HG03342 (cell line): ENCODE data around the gene NFATC1.

Source experiments
- ATAC-seq: cut with Tn5 transposase; IDR thresholded peaks from one replicate; pipeline ENCODE4 v1.9.1; 2021; ENCODE audit warnings: mild to moderate bottlenecking, moderate library complexity; ENCODE audit not compliant: unreplicated experiment

NFATC1 gene

GRCh38 chr18:79513381-79514081 lies 117.8 kb downstream of the NFATC1 start:
- ATAC-seq: no peak

GRCh38 chr18:79515331-79515730 lies 119.6 kb downstream of the NFATC1 start:
- no peak for ATAC-seq

- ATAC-seq: no peak
These were observed 120.2 kb downstream of the NFATC1 start for GRCh38 chr18:79515944-79516351.

- no peak for ATAC-seq
These were observed 120.8 kb downstream of the NFATC1 start for GRCh38 chr18:79516441-79516931.

GRCh38 chr18:79517341-79517740 lies 121.6 kb downstream of the NFATC1 start:
- ATAC-seq: no peak

GRCh38 chr18:79518028-79518682 lies 122.4 kb downstream of the NFATC1 start:
- no peak for ATAC-seq

- no peak for ATAC-seq
These were observed 123.0 kb downstream of the NFATC1 start for GRCh38 chr18:79518683-79519128.

- ATAC-seq: no peak
These were observed 124.2 kb downstream of the NFATC1 start for GRCh38 chr18:79519751-79520477.

- no peak for ATAC-seq
These were observed 125.0 kb downstream of the NFATC1 start for GRCh38 chr18:79520478-79521390.

GRCh38 chr18:79521416-79522205 lies 125.9 kb downstream of the NFATC1 start:
- ATAC-seq: no peak

- ATAC-seq: peak; percentile 5
These were observed 126.9 kb downstream of the NFATC1 start for GRCh38 chr18:79522451-79523205.

- ATAC-seq: peak; percentile 31
These were observed 127.5 kb downstream of the NFATC1 start for GRCh38 chr18:79523206-79523735.

- peak; percentile 60 for ATAC-seq
These were observed 128.0 kb downstream of the NFATC1 start for GRCh38 chr18:79523736-79524180.

- peak; percentile 28 for ATAC-seq
These were observed 128.7 kb downstream of the NFATC1 start for GRCh38 chr18:79524181-79525078.

GRCh38 chr18:79525556-79526467 lies 130.1 kb downstream of the NFATC1 start:
- no peak for ATAC-seq
